MM.1S (cell line): ENCODE results near the gene GNAQ.

ENCODE experiments used
- DNase-seq: peaks from one replicate; pipeline ENCODE4 v3.0.0-alpha.2; 2015
- H2AFZ ChIP-seq: fragments of 300-600 bp; sonication (generic); 2 replicates; pipeline ENCODE4 v1.6.0; 2016; ENCODE audit warnings: antibody characterized with exemption, low read length
- H3F3A ChIP-seq: fragments of 300-600 bp; sonication (generic); 2 replicates; pipeline ENCODE4 v1.6.1; 2016; ENCODE audit warnings: mild to moderate bottlenecking, antibody characterized with exemption, low read length, moderate library complexity, mixed read lengths; ENCODE audit not compliant: insufficient read depth
- H3K27ac ChIP-seq: fragments of 300-600 bp; sonication (generic); 2 replicates; pipeline ENCODE4 v1.5.1; 2016; ENCODE audit warnings: mild to moderate bottlenecking, low read length
- H3K27me3 ChIP-seq: fragments of 300-600 bp; sonication (generic); replicated peaks from 2 replicates; pipeline ENCODE4 v1.6.0; 2016; ENCODE audit warnings: low read length; ENCODE audit not compliant: insufficient read depth
- H3K36me3 ChIP-seq: fragments of 300-600 bp; sonication (generic); replicated peaks from 2 replicates; pipeline ENCODE4 v1.6.1; 2016; ENCODE audit warnings: mild to moderate bottlenecking, low read length, mixed read lengths; ENCODE audit not compliant: insufficient read depth
- H3K4me1 ChIP-seq: fragments of 300-600 bp; sonication (generic); 2 replicates; pipeline ENCODE4 v1.6.1; 2016; ENCODE audit warnings: low read length, mixed read lengths
- H3K4me2 ChIP-seq: fragments of 300-600 bp; sonication (generic); 2 replicates; pipeline ENCODE4 v1.6.0; 2016; ENCODE audit warnings: low read depth, low read length
- H3K4me3 ChIP-seq: fragments of 300-600 bp; sonication (generic); 2 replicates; pipeline ENCODE4 v1.5.1; 2016; ENCODE audit warnings: low read length, mixed read lengths
- H3K79me2 ChIP-seq: fragments of 300-600 bp; sonication (generic); 2 replicates; pipeline ENCODE4 v1.6.1; 2016; ENCODE audit warnings: mixed run types, low read length, mixed read lengths
- H3K9ac ChIP-seq: fragments of 300-600 bp; sonication (generic); 2 replicates; pipeline ENCODE4 v1.6.1; 2016; ENCODE audit warnings: low read length, mixed read lengths
- H3K9me2 ChIP-seq: fragments of 300-600 bp; sonication (generic); replicated peaks from 2 replicates; pipeline ENCODE4 v1.6.1; 2016; ENCODE audit warnings: mild to moderate bottlenecking, low read length, mixed read lengths; ENCODE audit not compliant: insufficient read depth
- H3K9me3 ChIP-seq: fragments of 300-600 bp; sonication (generic); replicated peaks from 2 replicates; pipeline ENCODE4 v1.6.1; 2016; ENCODE audit warnings: mild to moderate bottlenecking, low read length, mixed read lengths; ENCODE audit not compliant: insufficient read depth
- H4K20me1 ChIP-seq: fragments of 300-600 bp; sonication (generic); 2 replicates; pipeline ENCODE4 v1.6.1; 2016; ENCODE audit warnings: mild to moderate bottlenecking, low read length, moderate library complexity, mixed read lengths; ENCODE audit not compliant: insufficient read depth
- CTCF ChIP-seq: fragments of 300-600 bp; sonication (generic); IDR thresholded peaks from 2 replicates; pipeline ENCODE4 v1.5.1; 2016; ENCODE audit warnings: antibody characterized with exemption, low read length, mixed read lengths
- EZH2 ChIP-seq: fragments of 300-600 bp; sonication (generic); optimal IDR thresholded peaks from 2 replicates; pipeline ENCODE3; 2017; ENCODE audit warnings: low read depth, mild to moderate bottlenecking, antibody characterized with exemption, low read length, mixed read lengths
- EZH2phosphoT487 ChIP-seq: fragments of 300-600 bp; sonication (generic); IDR thresholded peaks from 2 replicates; pipeline ENCODE4 v1.6.1; 2018; ENCODE audit warnings: antibody characterized with exemption, low read length

Gene GNAQ

DNA sequence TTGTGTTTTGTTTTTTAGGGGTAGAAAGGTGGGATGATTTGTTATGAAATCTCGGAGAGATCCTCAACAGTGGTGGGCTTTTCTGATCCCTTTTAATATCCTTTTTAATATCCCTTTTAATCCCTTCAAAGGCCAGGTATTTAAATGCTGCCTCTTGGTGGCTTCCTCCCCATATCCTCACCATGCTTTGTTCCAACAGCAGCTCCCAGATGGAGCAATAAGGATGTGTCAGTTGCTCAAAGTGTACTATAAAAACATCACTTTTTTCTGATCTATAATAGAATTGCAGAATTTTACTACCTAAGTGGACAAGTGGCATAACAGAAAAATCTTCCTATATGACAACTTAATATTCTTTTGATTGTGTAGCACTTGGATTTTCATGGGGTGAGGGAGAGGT, 160.1 kb downstream of the GNAQ start:
- Histone ChIP-seq H3K36me3 (no peaks in the 10 kb centered on the region), H3K9me3 (no peaks in the 10 kb centered on the region), H3K4me1 (no peaks in the 10 kb centered on the region), H3K9ac (no peak overlapping the region), H3K9me2 (no peaks in the 10 kb centered on the region), H3K79me2 (no peaks in the 10 kb centered on the region), H4K20me1 (no peaks in the 10 kb centered on the region), H3K27me3 (no peaks in the 10 kb centered on the region), H3K4me2 (no peak overlapping the region), H2AFZ (no peak overlapping the region), H3K4me3 (no peak overlapping the region), H3K27ac (no peak overlapping the region), H3F3A (no peaks in the 10 kb centered on the region)
- no peak for TF ChIP-seq EZH2phosphoT487
- no peak for TF ChIP-seq CTCF
- no peak for TF ChIP-seq EZH2
- no peak for DNase-seq

- H3K36me3 ChIP-seq, result no peaks in the 10 kb centered on the region
- H3K9me3 ChIP-seq, result no peaks in the 10 kb centered on the region
- no peak for TF ChIP-seq EZH2
- no peak for TF ChIP-seq CTCF
- TF ChIP-seq EZH2phosphoT487, result no peak
- no peak overlapping the region for H3K27ac ChIP-seq
- no peaks in the 10 kb centered on the region for H3K27me3 ChIP-seq
- H3K9me2 ChIP-seq, result no peaks in the 10 kb centered on the region
- H4K20me1 ChIP-seq, result no peaks in the 10 kb centered on the region
- H3K79me2 ChIP-seq, result no peaks in the 10 kb centered on the region
- no peak overlapping the region for H3K4me2 ChIP-seq
- DNase-seq, result no peak
- H3F3A ChIP-seq, result no peaks in the 10 kb centered on the region
- H3K4me3 ChIP-seq, result no peak overlapping the region
- H2AFZ ChIP-seq, result no peak overlapping the region
- no peak overlapping the region for H3K9ac ChIP-seq
- H3K4me1 ChIP-seq, result no peaks in the 10 kb centered on the region
Observed at GRCh38 chr9:77866878-77867277, 164.7 kb downstream of the GNAQ start.

DNA sequence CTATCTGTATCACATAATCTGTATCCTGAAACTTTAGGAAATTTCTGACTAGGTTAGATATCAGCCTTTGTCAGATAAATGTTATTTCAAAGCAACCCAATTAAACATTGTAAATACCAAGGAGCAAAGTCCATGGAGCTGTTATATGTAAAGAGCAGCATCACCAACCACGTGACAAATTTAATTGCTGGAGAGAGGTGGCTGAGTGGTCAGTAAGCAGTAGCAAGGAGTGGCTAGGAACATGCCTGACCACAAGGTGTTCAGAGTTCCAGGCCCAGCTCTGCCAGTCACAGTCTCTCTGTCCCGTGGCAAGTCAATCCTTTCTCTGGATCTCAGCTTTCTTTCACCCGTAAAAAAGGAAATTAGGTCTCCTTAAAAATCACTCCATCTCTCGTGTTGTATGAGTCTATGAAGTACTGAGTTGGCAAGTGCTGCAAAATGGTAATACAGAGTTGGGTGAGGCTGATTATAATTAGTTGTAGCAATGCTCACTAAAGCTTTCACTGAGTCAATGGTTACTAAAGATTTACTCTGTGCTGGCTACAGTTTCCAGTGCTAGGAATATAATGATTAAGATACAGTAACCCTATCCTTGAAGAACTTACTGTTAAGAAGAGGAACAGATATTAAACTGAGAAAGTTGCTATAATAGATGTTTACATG, 166.1 kb downstream of the GNAQ start:
- H3K9me2 ChIP-seq, result no peaks in the 10 kb centered on the region
- no peaks in the 10 kb centered on the region for H3K27me3 ChIP-seq
- no peak overlapping the region for H3K4me3 ChIP-seq
- H3K4me1 ChIP-seq, result no peaks in the 10 kb centered on the region
- no peaks in the 10 kb centered on the region for H4K20me1 ChIP-seq
- H3K9ac ChIP-seq, result no peak overlapping the region
- no peaks in the 10 kb centered on the region for H3K36me3 ChIP-seq
- TF ChIP-seq EZH2 (no peak), CTCF (no peak), EZH2phosphoT487 (no peak)
- no peaks in the 10 kb centered on the region for H3K9me3 ChIP-seq
- H3K79me2 ChIP-seq, result no peaks in the 10 kb centered on the region
- H3F3A ChIP-seq, result no peaks in the 10 kb centered on the region
- no peak for DNase-seq
- no peak overlapping the region for H2AFZ ChIP-seq
- H3K4me2 ChIP-seq, result no peak overlapping the region
- no peak overlapping the region for H3K27ac ChIP-seq
